Stimulated activated naive B cell treated with anti-CD40 and anti-IgM and Interleukin-4, amounts not matched to agents 10 μg/mL and 1 μg/mL and 100 μg/mL, for 72 hours (primary cell): Measurements from ENCODE around the gene CASD1.

Source experiments
- ATAC-seq, 2 donors: fragments of 150-1000 bp; cut with Tn5 transposase; replicated peaks; 2 replicates each; pipeline ENCODE4 v1.10.0; 2021; ENCODE audit warnings: moderate library complexity in 1 of 2
- DNase-seq: peaks from one replicate; pipeline ENCODE4 v3.0.0; 2021
- H3K27ac Mint-ChIP-seq: one replicate; pipeline ENCODE4 v1.8.0; 2022; ENCODE audit warnings: mild to moderate bottlenecking, mixed read lengths
- H3K27me3 Mint-ChIP-seq, 2 donors: one replicate each; pipeline ENCODE4 v1.8.0; 2022; ENCODE audit warnings: mixed read lengths in 2 of 2
- H3K36me3 Mint-ChIP-seq, 2 donors: one replicate each; pipeline ENCODE4 v1.8.0; 2022; ENCODE audit warnings: mixed read lengths in 2 of 2, mild to moderate bottlenecking in 1 of 2
- H3K4me1 Mint-ChIP-seq, 2 donors: one replicate each; pipeline ENCODE4 v1.8.0; 2022; ENCODE audit warnings: mixed read lengths in 2 of 2, mild to moderate bottlenecking in 1 of 2
- H3K4me3 Mint-ChIP-seq, 2 donors: one replicate each; pipeline ENCODE4 v1.8.0; 2022; ENCODE audit warnings: mild to moderate bottlenecking in 2 of 2, mixed read lengths in 2 of 2, moderate library complexity in 1 of 2
- H3K9me3 Mint-ChIP-seq, 2 donors: one replicate each; pipeline ENCODE4 v1.8.0; 2022; ENCODE audit warnings: mixed read lengths in 2 of 2, mild to moderate bottlenecking in 1 of 2

Gene CASD1

GRCh38 chr7:94532676-94533075, 23.1 kb downstream of the CASD1 start:
- Mint-ChIP-seq H3K4me1 (peaks cover 0 to 2% of the 10 kb centered on the region in 2 donors), H3K27me3 (no peaks in the 10 kb centered on the region), H3K36me3 (peaks cover 11 to 15% of the 10 kb centered on the region in 2 donors), H3K27ac (no peak overlapping the region), H3K4me3 (no peak overlapping the region), H3K9me3 (no peaks in the 10 kb centered on the region)
- no peak for ATAC-seq
- DNase-seq = no peak

- Mint-ChIP-seq H3K27me3 (no peaks in the 10 kb centered on the region), H3K4me3 (no peak overlapping the region), H3K36me3 (peaks cover 14 to 29% of the 10 kb centered on the region in 2 donors), H3K4me1 (peaks cover 0 to 1% of the 10 kb centered on the region in 2 donors), H3K9me3 (no peaks in the 10 kb centered on the region), H3K27ac (no peak overlapping the region)
- DNase-seq = no peak
- ATAC-seq = no peak
These were observed 30.8 kb downstream of the CASD1 start for GRCh38 chr7:94540428-94540827.

GRCh38 chr7:94547126-94547525, 37.5 kb downstream of the CASD1 start:
- no peak for ATAC-seq
- Mint-ChIP-seq H3K9me3 (no peaks in the 10 kb centered on the region), H3K4me3 (no peak overlapping the region), H3K27me3 (no peaks in the 10 kb centered on the region), H3K36me3 (peaks cover 17 to 28% of the 10 kb centered on the region in 2 donors), H3K27ac (no peak overlapping the region), H3K4me1 (peaks cover 2 to 5% of the 10 kb centered on the region in 2 donors)
- no peak for DNase-seq

- ATAC-seq = peak; percentile 96 to 98
- Mint-ChIP-seq H3K9me3 (no peaks in the 10 kb centered on the region), H3K36me3 (peaks cover 16 to 23% of the 10 kb centered on the region in 2 donors), H3K4me3 (peak overlapping the region in 1 of 2 donors; percentile 22), H3K4me1 (peaks cover 1 to 14% of the 10 kb centered on the region in 2 donors), H3K27ac (no peak overlapping the region), H3K27me3 (no peaks in the 10 kb centered on the region)
- no peak for DNase-seq
These were observed 46.4 kb downstream of the CASD1 start for GRCh38 chr7:94556028-94556427.

GRCh38 chr7:94557215-94557614, 47.6 kb downstream of the CASD1 start:
- Mint-ChIP-seq H3K36me3 (peaks cover 13 to 22% of the 10 kb centered on the region in 2 donors), H3K27me3 (no peaks in the 10 kb centered on the region), H3K4me3 (no peak overlapping the region), H3K4me1 (peaks cover 1 to 14% of the 10 kb centered on the region in 2 donors), H3K27ac (peak overlapping the region; percentile 0), H3K9me3 (no peaks in the 10 kb centered on the region)
- ATAC-seq = no peak
- no peak for DNase-seq

GRCh38 chr7:94559972-94560371, 50.4 kb downstream of the CASD1 start:
- H3K27me3 Mint-ChIP-seq = no peaks in the 10 kb centered on the region
- DNase-seq (no peak), ATAC-seq (no peak)
- H3K27ac Mint-ChIP-seq = no peak overlapping the region
- H3K9me3 Mint-ChIP-seq = no peaks in the 10 kb centered on the region
- no peak overlapping the region for H3K4me3 Mint-ChIP-seq
- peaks cover 1 to 18% of the 10 kb centered on the region in 2 donors for H3K4me1 Mint-ChIP-seq
- H3K36me3 Mint-ChIP-seq = peaks cover 7 to 9% of the 10 kb centered on the region in 2 donors

- DNase-seq (no peak), ATAC-seq (no peak)
- Mint-ChIP-seq H3K9me3 (no peaks in the 10 kb centered on the region), H3K36me3 (peaks cover 6 to 7% of the 10 kb centered on the region in 2 donors), H3K27ac (no peak overlapping the region), H3K4me3 (no peak overlapping the region), H3K27me3 (no peaks in the 10 kb centered on the region), H3K4me1 (peaks cover 7 to 17% of the 10 kb centered on the region in 2 donors)
These were observed 52.4 kb downstream of the CASD1 start for GRCh38 chr7:94561841-94562514.

GRCh38 chr7:94562525-94562924, 52.9 kb downstream of the CASD1 start:
- Mint-ChIP-seq H3K27ac (no peak overlapping the region), H3K27me3 (no peaks in the 10 kb centered on the region), H3K4me1 (peaks cover 5 to 21% of the 10 kb centered on the region in 2 donors), H3K9me3 (no peaks in the 10 kb centered on the region), H3K36me3 (peaks cover 6 to 7% of the 10 kb centered on the region in 2 donors), H3K4me3 (no peak overlapping the region)
- no peak for ATAC-seq
- DNase-seq = no peak

GRCh38 chr7:94565247-94565894, 55.8 kb downstream of the CASD1 start:
- peaks cover 5 to 21% of the 10 kb centered on the region in 2 donors for H3K4me1 Mint-ChIP-seq
- ATAC-seq (peak; percentile 78 to 85), DNase-seq (no peak)
- H3K27ac Mint-ChIP-seq = no peak overlapping the region
- no peak overlapping the region for H3K4me3 Mint-ChIP-seq
- no peaks in the 10 kb centered on the region for H3K27me3 Mint-ChIP-seq
- no peaks in the 10 kb centered on the region for H3K9me3 Mint-ChIP-seq
- peaks cover 8% of the 10 kb centered on the region in 2 donors for H3K36me3 Mint-ChIP-seq

GRCh38 chr7:94567396-94567795, 57.8 kb downstream of the CASD1 start:
- Mint-ChIP-seq H3K4me3 (no peak overlapping the region), H3K36me3 (peaks cover 23 to 24% of the 10 kb centered on the region in 2 donors), H3K4me1 (peaks cover 5 to 21% of the 10 kb centered on the region in 2 donors), H3K9me3 (peaks cover 2 to 3% of the 10 kb centered on the region in 2 donors), H3K27ac (no peak overlapping the region), H3K27me3 (no peaks in the 10 kb centered on the region)
- DNase-seq (no peak), ATAC-seq (no peak)

GRCh38 chr7:94571816-94572215, 62.2 kb downstream of the CASD1 start:
- peaks cover 2 to 11% of the 10 kb centered on the region in 2 donors for H3K4me1 Mint-ChIP-seq
- H3K36me3 Mint-ChIP-seq = peaks cover 63 to 67% of the 10 kb centered on the region in 2 donors
- no peak for DNase-seq
- H3K27ac Mint-ChIP-seq = no peak overlapping the region
- H3K4me3 Mint-ChIP-seq = no peak overlapping the region
- no peak for ATAC-seq
- peaks cover 20% of the 10 kb centered on the region in 2 donors for H3K9me3 Mint-ChIP-seq
- no peaks in the 10 kb centered on the region for H3K27me3 Mint-ChIP-seq

GRCh38 chr7:94575646-94576045, 66.0 kb downstream of the CASD1 start:
- Mint-ChIP-seq H3K4me3 (no peak overlapping the region), H3K36me3 (peaks cover 67 to 84% of the 10 kb centered on the region in 2 donors), H3K27ac (no peak overlapping the region), H3K27me3 (no peaks in the 10 kb centered on the region), H3K9me3 (peaks cover 20 to 22% of the 10 kb centered on the region in 2 donors), H3K4me1 (peaks cover 2 to 14% of the 10 kb centered on the region in 2 donors)
- no peak for ATAC-seq
- DNase-seq = no peak

- H3K27me3 Mint-ChIP-seq = no peaks in the 10 kb centered on the region
- H3K9me3 Mint-ChIP-seq = peaks cover 22 to 23% of the 10 kb centered on the region in 2 donors
- DNase-seq (no peak), ATAC-seq (no peak)
- peaks cover 62 to 82% of the 10 kb centered on the region in 2 donors for H3K36me3 Mint-ChIP-seq
- H3K27ac Mint-ChIP-seq = no peak overlapping the region
- peaks cover 2 to 14% of the 10 kb centered on the region in 2 donors for H3K4me1 Mint-ChIP-seq
- no peak overlapping the region for H3K4me3 Mint-ChIP-seq
These were observed 66.7 kb downstream of the CASD1 start for GRCh38 chr7:94576316-94576715.

GRCh38 chr7:94577357-94577756, 67.7 kb downstream of the CASD1 start:
- Mint-ChIP-seq H3K4me1 (peaks cover 2 to 14% of the 10 kb centered on the region in 2 donors), H3K4me3 (no peak overlapping the region), H3K27me3 (no peaks in the 10 kb centered on the region), H3K27ac (no peak overlapping the region), H3K9me3 (peaks cover 23 to 25% of the 10 kb centered on the region in 2 donors), H3K36me3 (peaks cover 63 to 78% of the 10 kb centered on the region in 2 donors)
- ATAC-seq (no peak), DNase-seq (no peak)

GRCh38 chr7:94578614-94579013, 69.0 kb downstream of the CASD1 start:
- no peak overlapping the region for H3K27ac Mint-ChIP-seq
- no peaks in the 10 kb centered on the region for H3K27me3 Mint-ChIP-seq
- no peak for ATAC-seq
- peaks cover 54 to 68% of the 10 kb centered on the region in 2 donors for H3K36me3 Mint-ChIP-seq
- no peak overlapping the region for H3K4me3 Mint-ChIP-seq
- no peak for DNase-seq
- H3K4me1 Mint-ChIP-seq = peaks cover 0 to 14% of the 10 kb centered on the region in 2 donors
- H3K9me3 Mint-ChIP-seq = peaks cover 16 to 17% of the 10 kb centered on the region in 2 donors
